SHP77 (cell line): ENCODE data around the gene PCDHA8.
"Not testable (repeated sequence)": the region's sequence is repeated elsewhere in the genome, so short reads cannot be mapped to it uniquely, and the experiment has no call there.

Source experiments
- DNase-seq, 2 experiments: peaks; one replicate each; lab custom pipeline; 2025; lab: John Stamatoyannopoulos, UW

PCDHA8 gene

GRCh38 chr5:140840978-140841962, at the start of gene PCDHA8:
Gene PCDHA8, plus strand, starts transcription at chr5:140841187. Its CDS starts 135 bp downstream, at chr5:140841322.
- DNase-seq: peak; percentile 86 to 87

- no peak for DNase-seq
Measured at GRCh38 chr5:140794595-140795258, 46.3 kb upstream of the PCDHA8 start, which contains the start of gene PCDHA2. Gene PCDHA2, plus strand, starts transcription at chr5:140794852.

GRCh38 chr5:140795259-140795641, 45.7 kb upstream of the PCDHA8 start:
- no peak for DNase-seq

GRCh38 chr5:140796072-140796717, 44.8 kb upstream of the PCDHA8 start:
- DNase-seq: not testable (repeated sequence)

- DNase-seq: no peak
Measured at GRCh38 chr5:140796718-140797095, 44.3 kb upstream of the PCDHA8 start.

GRCh38 chr5:140800816-140801493, 40.0 kb upstream of the PCDHA8 start, which contains the start of gene PCDHA3:
Gene PCDHA3, plus strand, starts transcription at chr5:140801057.
- DNase-seq: no peak

- DNase-seq: no peak
Measured at GRCh38 chr5:140801494-140801841, 39.5 kb upstream of the PCDHA8 start.

GRCh38 chr5:140802381-140802780, 38.6 kb upstream of the PCDHA8 start:
- not testable (repeated sequence) for DNase-seq

GRCh38 chr5:140802781-140803271, 38.2 kb upstream of the PCDHA8 start:
- DNase-seq: no peak

GRCh38 chr5:140806834-140807775, 33.9 kb upstream of the PCDHA8 start, which contains the start of gene PCDHA4:
Gene PCDHA4, plus strand, starts transcription at chr5:140807068.
- peak; percentile 75 to 82 for DNase-seq

- DNase-seq: not testable (repeated sequence)
Measured at GRCh38 chr5:140808241-140808888, 32.6 kb upstream of the PCDHA8 start.

GRCh38 chr5:140808889-140809291, 32.1 kb upstream of the PCDHA8 start:
- no peak for DNase-seq

- DNase-seq: no peak
Measured at GRCh38 chr5:140821375-140822280, 19.4 kb upstream of the PCDHA8 start, which contains the start of gene PCDHA5. Gene PCDHA5, plus strand, starts transcription at chr5:140821613.

- DNase-seq: no peak
Measured at GRCh38 chr5:140822281-140822629, 18.7 kb upstream of the PCDHA8 start.

GRCh38 chr5:140822969-140823368, 18.0 kb upstream of the PCDHA8 start:
- DNase-seq: not testable (repeated sequence)

GRCh38 chr5:140823475-140823874, 17.5 kb upstream of the PCDHA8 start:
- DNase-seq: no peak

- DNase-seq: no peak
Measured at GRCh38 chr5:140827704-140828361, 13.2 kb upstream of the PCDHA8 start, which contains the start of gene PCDHA6. Gene PCDHA6, plus strand, starts transcription at chr5:140827960. Its CDS starts 132 bp downstream, at chr5:140828092.

GRCh38 chr5:140828362-140828737, 12.6 kb upstream of the PCDHA8 start:
- no peak for DNase-seq
